Sigmoid colon (tissue), 7 donors: Measurements from ENCODE around the gene CHADL. TPM values are rescaled to one million over a fixed set of nuclear protein-coding genes. Genes with fewer than 3 reads are reported as not detected.

Experiments
- DNase-seq: peaks from one replicate; pipeline ENCODE4 v3.0.0-alpha.2; 2019
- H3K27ac ChIP-seq, 4 donors: fragments of 200-600 bp; sonication (generic); one replicate each; pipeline ENCODE4 v1.5.1; 2016 to 2019; ENCODE audit warnings: mild to moderate bottlenecking in 1 of 4
- H3K27me3 ChIP-seq, 3 donors: fragments of 200-600 bp; sonication (generic); one replicate each; pipeline ENCODE4 v1.5.1; 2019; ENCODE audit warnings: mild to moderate bottlenecking in 1 of 3
- H3K36me3 ChIP-seq, 4 donors: fragments of 200-600 bp; sonication (generic); one replicate each; pipeline ENCODE4 v1.5.1; 2016 to 2019
- H3K4me1 ChIP-seq, 4 donors: fragments of 200-600 bp; sonication (generic); one replicate each; pipeline ENCODE4 v1.5.1; 2017 to 2019
- H3K4me3 ChIP-seq, 4 donors: fragments of 200-600 bp; sonication (generic); one replicate each; pipeline ENCODE4 v1.5.1; 2017 to 2019; ENCODE audit warnings: mild to moderate bottlenecking in 2 of 4, moderate library complexity in 1 of 4
- H3K9me3 ChIP-seq, 4 donors: fragments of 200-600 bp in 3 of 4; sonication (generic) in 3 of 4; one replicate each; pipeline versions ENCODE4 v1.5.1 to v1.6.1; 2013 to 2019
- CTCF ChIP-seq, 4 experiments: fragments of 450-650 bp in 3 of 4; fragments of 200-600 bp in 1 of 4; IDR thresholded peaks; one replicate each; pipeline ENCODE4 v1.5.1; 2016 to 2019; ENCODE audit warnings: antibody characterized with exemption in 4 of 4, mild to moderate bottlenecking in 3 of 4, moderate library complexity in 2 of 4
- EP300 ChIP-seq, 4 donors: sonication (generic); formaldehyde crosslinking; IDR thresholded peaks; one replicate each; pipeline ENCODE4 v1.6.1; 2017; ENCODE audit warnings: antibody characterized with exemption in 4 of 4
- POLR2A ChIP-seq, 2 donors: fragments of 450-650 bp; IDR thresholded peaks; one replicate each; pipeline ENCODE4 v1.6.1; 2016; ENCODE audit warnings: antibody characterized with exemption in 2 of 2, mild to moderate bottlenecking in 2 of 2, moderate library complexity in 2 of 2
- POLR2AphosphoS5 ChIP-seq, 4 donors: sonication (generic); formaldehyde crosslinking; IDR thresholded peaks; one replicate each; pipeline ENCODE4 v1.6.1; 2017; ENCODE audit warnings: antibody characterized with exemption in 4 of 4
- WGBS, 2 donors: extraction: QIAGEN DNeasy Blood & Tissue Kit; methylation state at CpG; one replicate each; pipeline ENCODE4 v1.1.7; 2013; 5-methylcytosine and 5-hydroxymethylcytosine counted together
- intact Hi-C: fragments of 100-400 bp; cut with DNase I; formaldehyde crosslinking; loops from one replicate; pipeline ENCODE4 v1.15.1; 2023
- polyA plus RNA-seq, 3 donors: library from polyadenylated mRNA; stranded (reverse); fragments of 200-250 nt; gene quantifications; one replicate each; pipeline ENCODE4 v1.2.3, GENCODE V29; 2013
- total RNA-seq, 4 donors: library from RNA; depleted of rRNA; stranded (reverse); fragments of >200 nt; gene quantifications; one replicate each; pipeline ENCODE4 v1.1.0, GENCODE V29; 2016
- donor health status: healthy with polysubstance abuse.
- donor health status: Bipolar disorder and iron deficiency.
- donor health status: healthy.

CHADL gene
- total and polyA plus RNA-seq, 7 donors, result 0.46 to 25.5 (median 4.2) TPM

- peaks cover 0 to 34% (median 0%) of the 10 kb centered on the region in 4 donors for H3K36me3 ChIP-seq
- no peaks in the 10 kb centered on the region for H3K9me3 ChIP-seq
- DNase-seq, result no peak
- WGBS, 2 donors, result 92% methylated on average over 9 of the region's 9 CpGs
- intact Hi-C loops, result loop anchor here (5.0 kb wide), 1 partner anchor 114 kb away; the partner anchor contains the start of gene EP300
- peaks cover 0 to 10% (median 8%) of the 10 kb centered on the region in 4 donors for H3K4me1 ChIP-seq
- no peaks in the 10 kb centered on the region for H3K27me3 ChIP-seq
- H3K4me3 ChIP-seq, result no peak overlapping the region
- TF ChIP-seq POLR2AphosphoS5 (IDR thresholded peaks at IDR 0.05) (no peak), EP300 (IDR thresholded peaks at IDR 0.05) (no peak), CTCF (IDR thresholded peaks at IDR 0.05) (no peak), POLR2A (IDR thresholded peaks at IDR 0.05) (no peak)
- H3K27ac ChIP-seq, result no peak overlapping the region
These were observed 34.0 kb downstream of the CHADL start for GRCh38 chr22:41206719-41207118.

GRCh38 chr22:41204992-41205900 is 35.5 kb downstream of the CHADL start, which contains the start of gene L3MBTL2:
Gene L3MBTL2, plus strand, starts transcription at chr22:41205312. Its CDS starts 51 bp downstream, at chr22:41205363.
- Histone ChIP-seq H3K36me3 (peaks cover 0 to 20% (median 0%) of the 10 kb centered on the region in 4 donors), H3K27me3 (no peaks in the 10 kb centered on the region), H3K9me3 (no peaks in the 10 kb centered on the region), H3K4me3 (peak within 1 kb of the TSS; percentile 64 to 89 (median 75)), H3K27ac (peak within 1 kb of the TSS; percentile 79 to 92 (median 88)), H3K4me1 (peaks cover 0 to 10% (median 8%) of the 10 kb centered on the region in 4 donors)
- TF ChIP-seq POLR2A (IDR thresholded peaks at IDR 0.05), result peak; percentile 45 to 61
- no peak for TF ChIP-seq EP300 (IDR thresholded peaks at IDR 0.05)
- TF ChIP-seq POLR2AphosphoS5 (IDR thresholded peaks at IDR 0.05), result peak; percentile 75 to 93 (median 86)
- peak; percentile 99 for DNase-seq
- intact Hi-C loops, result loop anchor here (5.0 kb wide), 1 partner anchor 113 kb away; the partner anchor contains the start of gene EP300
- 1% methylated on average over 47 of the region's 47 CpGs for WGBS, 2 donors

- 59 to 69% methylated on average over 6 of the region's 6 CpGs for WGBS, 2 donors
- intact Hi-C loops, result no loop called here
These were observed 36.7 kb downstream of the CHADL start for GRCh38 chr22:41204066-41204465.

GRCh38 chr22:41203118-41203517 is 37.6 kb downstream of the CHADL start:
- H3K4me1 ChIP-seq, result peaks cover 0 to 19% (median 14%) of the 10 kb centered on the region in 4 donors
- no peak overlapping the region for H3K27ac ChIP-seq
- DNase-seq, result no peak
- intact Hi-C loops, result no loop called here
- H3K36me3 ChIP-seq, result no peaks in the 10 kb centered on the region
- no peaks in the 10 kb centered on the region for H3K9me3 ChIP-seq
- WGBS, 2 donors, result 85 to 87% methylated on average over 2 of the region's 2 CpGs
- no peak overlapping the region for H3K4me3 ChIP-seq
- TF ChIP-seq CTCF (IDR thresholded peaks at IDR 0.05) (no peak), EP300 (IDR thresholded peaks at IDR 0.05) (no peak), POLR2A (IDR thresholded peaks at IDR 0.05) (no peak), POLR2AphosphoS5 (IDR thresholded peaks at IDR 0.05) (no peak)
- H3K27me3 ChIP-seq, result no peaks in the 10 kb centered on the region

More at GRCh38 chr22:41204066-41204465, 36.7 kb downstream of the CHADL start:
- no peaks in the 10 kb centered on the region for H3K27me3 ChIP-seq
- H3K9me3 ChIP-seq, result no peaks in the 10 kb centered on the region
- peaks cover 0 to 10% (median 8%) of the 10 kb centered on the region in 4 donors for H3K4me1 ChIP-seq
- DNase-seq, result no peak
- no peak overlapping the region for H3K4me3 ChIP-seq
- H3K36me3 ChIP-seq, result peaks cover 0 to 8% (median 0%) of the 10 kb centered on the region in 4 donors
- H3K27ac ChIP-seq, result no peak overlapping the region
- TF ChIP-seq EP300 (IDR thresholded peaks at IDR 0.05), result no peak
- no peak for TF ChIP-seq CTCF (IDR thresholded peaks at IDR 0.05)
- TF ChIP-seq POLR2A (IDR thresholded peaks at IDR 0.05), result no peak
- TF ChIP-seq POLR2AphosphoS5 (IDR thresholded peaks at IDR 0.05), result no peak

- 21 to 53% methylated on average over 10 of the region's 10 CpGs for WGBS, 2 donors
- Histone ChIP-seq H3K4me1 (peaks cover 0 to 28% (median 23%) of the 10 kb centered on the region in 4 donors), H3K36me3 (no peaks in the 10 kb centered on the region), H3K9me3 (no peaks in the 10 kb centered on the region), H3K27me3 (no peaks in the 10 kb centered on the region), H3K27ac (no peak overlapping the region), H3K4me3 (no peak overlapping the region)
- DNase-seq, result no peak
- intact Hi-C loops, result no loop called here
- TF ChIP-seq EP300 (IDR thresholded peaks at IDR 0.05) (no peak), POLR2AphosphoS5 (IDR thresholded peaks at IDR 0.05) (no peak), POLR2A (IDR thresholded peaks at IDR 0.05) (no peak), CTCF (IDR thresholded peaks at IDR 0.05) (no peak)
These were observed 39.6 kb downstream of the CHADL start for GRCh38 chr22:41201141-41201540.
